DND-41 (cell line): Measurements from ENCODE around the gene FGFBP2.

Experiments
- ATAC-seq: fragments of 200-7000 bp; cut with Tn5 transposase; 3 replicates; pipeline ENCODE4 v1.9.1; 2021; ENCODE audit warnings: low read depth; ENCODE audit not compliant: insufficient read depth
- DNase-seq: peaks from one replicate; pipeline ENCODE4 v3.0.0-alpha.2; 2020
- H2AFZ ChIP-seq: 2 replicates; pipeline ENCODE4 v1.6.0; 2012; ENCODE audit warnings: low read depth, low read length
- H3K27ac ChIP-seq: 2 replicates; pipeline ENCODE4 v1.5.1; 2012; ENCODE audit warnings: low read length, inconsistent platforms
- H3K27me3 ChIP-seq: fragments of 200-600 bp; sonication (generic); 2 replicates; pipeline ENCODE4 v1.6.0; 2012; ENCODE audit warnings: low read length, mild to moderate bottlenecking, inconsistent platforms; ENCODE audit not compliant: insufficient read depth, poor library complexity
- H3K36me3 ChIP-seq: 2 replicates; pipeline ENCODE4 v1.5.1; 2012; ENCODE audit warnings: low read length, inconsistent platforms; ENCODE audit not compliant: insufficient read depth
- H3K4me1 ChIP-seq: 2 replicates; pipeline ENCODE4 v1.5.1; 2012; ENCODE audit warnings: mild to moderate bottlenecking, low read length; ENCODE audit not compliant: insufficient read depth
- H3K4me2 ChIP-seq: 2 replicates; pipeline ENCODE4 v1.6.0; 2012; ENCODE audit warnings: mild to moderate bottlenecking, moderate library complexity, low read length, inconsistent platforms; ENCODE audit not compliant: insufficient read depth
- H3K4me3 ChIP-seq, 2 experiments: fragments of 200-600 bp in 1 of 2; shearing (Covaris generic) in 1 of 2; 2 replicates each; pipeline ENCODE4 v1.5.1; 2012 to 2016; ENCODE audit warnings: inconsistent platforms in 2 of 2, low read length in 2 of 2, mild to moderate bottlenecking in 2 of 2, low read depth in 1 of 2, moderate library complexity in 1 of 2
- H3K79me2 ChIP-seq: 2 replicates; pipeline ENCODE4 v1.6.0; 2012; ENCODE audit warnings: low read length, inconsistent platforms; ENCODE audit not compliant: insufficient read depth
- H3K9ac ChIP-seq: 2 replicates; pipeline ENCODE4 v1.6.0; 2012; ENCODE audit warnings: low read depth, mild to moderate bottlenecking, inconsistent platforms, low read length, moderate library complexity
- H3K9me3 ChIP-seq: 2 replicates; pipeline ENCODE4 v1.5.1; 2012; ENCODE audit warnings: low read length, moderate library complexity, mild to moderate bottlenecking, inconsistent platforms; ENCODE audit not compliant: insufficient read depth, severe bottlenecking
- H4K20me1 ChIP-seq: 2 replicates; pipeline ENCODE4 v1.6.0; 2012; ENCODE audit warnings: low read length; ENCODE audit not compliant: insufficient read depth
- EZH2 ChIP-seq: IDR thresholded peaks from 3 replicates; pipeline ENCODE4 v1.6.1; 2012; ENCODE audit warnings: borderline replicate concordance, low read depth, mild to moderate bottlenecking, moderate library complexity, low read length, inconsistent platforms; ENCODE audit not compliant: severe bottlenecking
- TF ChIP-seq, protein P1 (sequence below): IDR thresholded peaks from 2 replicates; pipeline ENCODE4 v1.5.1; 2012; ENCODE audit warnings: borderline replicate concordance, low read length, moderate library complexity, mild to moderate bottlenecking; ENCODE audit not compliant: poor library complexity, severe bottlenecking; ENCODE audit errors: extremely low read depth

FGFBP2 gene

DNA sequence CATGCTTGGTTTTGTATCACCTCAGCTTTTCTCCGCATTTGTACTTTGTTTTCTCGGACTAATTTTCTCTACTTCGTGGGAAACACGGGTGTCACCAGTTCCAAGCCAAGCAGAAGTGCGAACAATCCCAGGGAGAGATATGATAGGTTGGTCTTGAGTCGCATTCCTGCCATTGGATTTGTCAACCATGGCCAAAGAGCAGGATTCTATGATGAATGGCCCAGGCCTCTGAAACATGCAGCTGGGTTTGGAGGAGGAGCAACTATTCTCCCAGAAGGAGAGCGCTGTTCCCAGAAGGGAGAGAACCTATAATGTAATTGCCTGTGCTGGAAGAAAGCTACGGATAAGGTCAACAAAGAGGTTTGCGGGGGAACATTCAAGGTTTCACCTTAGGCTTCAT is 14.1 kb downstream of the FGFBP2 start:
- H3K4me2 ChIP-seq, result no peak overlapping the region
- H4K20me1 ChIP-seq, result no peaks in the 10 kb centered on the region
- no peaks in the 10 kb centered on the region for H3K27me3 ChIP-seq
- no peak overlapping the region for H3K9ac ChIP-seq
- ATAC-seq (no peak), DNase-seq (no peak)
- no peaks in the 10 kb centered on the region for H3K79me2 ChIP-seq
- no peak overlapping the region for H3K27ac ChIP-seq
- H3K9me3 ChIP-seq, result no peaks in the 10 kb centered on the region
- H3K4me3 ChIP-seq, result no peak overlapping the region
- TF ChIP-seq EZH2, result no peak
- TF ChIP-seq, protein P1, sequence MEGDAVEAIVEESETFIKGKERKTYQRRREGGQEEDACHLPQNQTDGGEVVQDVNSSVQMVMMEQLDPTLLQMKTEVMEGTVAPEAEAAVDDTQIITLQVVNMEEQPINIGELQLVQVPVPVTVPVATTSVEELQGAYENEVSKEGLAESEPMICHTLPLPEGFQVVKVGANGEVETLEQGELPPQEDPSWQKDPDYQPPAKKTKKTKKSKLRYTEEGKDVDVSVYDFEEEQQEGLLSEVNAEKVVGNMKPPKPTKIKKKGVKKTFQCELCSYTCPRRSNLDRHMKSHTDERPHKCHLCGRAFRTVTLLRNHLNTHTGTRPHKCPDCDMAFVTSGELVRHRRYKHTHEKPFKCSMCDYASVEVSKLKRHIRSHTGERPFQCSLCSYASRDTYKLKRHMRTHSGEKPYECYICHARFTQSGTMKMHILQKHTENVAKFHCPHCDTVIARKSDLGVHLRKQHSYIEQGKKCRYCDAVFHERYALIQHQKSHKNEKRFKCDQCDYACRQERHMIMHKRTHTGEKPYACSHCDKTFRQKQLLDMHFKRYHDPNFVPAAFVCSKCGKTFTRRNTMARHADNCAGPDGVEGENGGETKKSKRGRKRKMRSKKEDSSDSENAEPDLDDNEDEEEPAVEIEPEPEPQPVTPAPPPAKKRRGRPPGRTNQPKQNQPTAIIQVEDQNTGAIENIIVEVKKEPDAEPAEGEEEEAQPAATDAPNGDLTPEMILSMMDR, result no peak
- H3K4me1 ChIP-seq, result no peaks in the 10 kb centered on the region
- H3K36me3 ChIP-seq, result no peaks in the 10 kb centered on the region
- H2AFZ ChIP-seq, result no peak overlapping the region

GRCh38 chr4:15947684-15948083 is 15.3 kb downstream of the FGFBP2 start:
- no peak overlapping the region for H3K9ac ChIP-seq
- H2AFZ ChIP-seq, result no peak overlapping the region
- H3K9me3 ChIP-seq, result no peaks in the 10 kb centered on the region
- H4K20me1 ChIP-seq, result no peaks in the 10 kb centered on the region
- no peaks in the 10 kb centered on the region for H3K27me3 ChIP-seq
- no peak overlapping the region for H3K27ac ChIP-seq
- TF ChIP-seq, protein P1, result no peak
- no peak for TF ChIP-seq EZH2
- no peak overlapping the region for H3K4me2 ChIP-seq
- no peak overlapping the region for H3K4me3 ChIP-seq
- no peaks in the 10 kb centered on the region for H3K36me3 ChIP-seq
- no peaks in the 10 kb centered on the region for H3K4me1 ChIP-seq
- no peak for ATAC-seq
- H3K79me2 ChIP-seq, result no peaks in the 10 kb centered on the region
- no peak for DNase-seq

DNA sequence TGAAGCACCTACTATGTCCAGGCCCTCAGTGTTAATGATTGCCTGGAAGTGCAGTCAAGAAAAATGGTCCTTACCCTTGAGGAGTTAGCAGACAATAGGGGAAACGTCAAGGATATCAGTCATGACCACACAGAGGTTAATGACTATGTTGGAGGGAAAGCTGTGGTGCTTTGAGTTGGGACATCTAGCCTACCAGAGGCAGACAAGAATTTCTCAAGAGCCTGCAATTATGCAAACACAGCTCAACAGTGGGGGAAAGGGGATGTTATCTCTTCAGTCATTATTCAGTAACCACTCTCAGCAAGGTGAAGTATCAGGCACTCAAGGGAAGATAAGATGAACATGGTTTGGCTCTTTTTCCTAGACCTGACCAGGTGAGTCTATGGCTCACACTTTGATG is 17.5 kb downstream of the FGFBP2 start:
- H3K79me2 ChIP-seq, result no peaks in the 10 kb centered on the region
- no peaks in the 10 kb centered on the region for H3K9me3 ChIP-seq
- no peak overlapping the region for H2AFZ ChIP-seq
- H3K4me3 ChIP-seq, result no peak overlapping the region
- no peak for ATAC-seq
- DNase-seq, result no peak
- no peaks in the 10 kb centered on the region for H3K4me1 ChIP-seq
- H3K27me3 ChIP-seq, result peaks cover 2% of the 10 kb centered on the region
- no peaks in the 10 kb centered on the region for H3K36me3 ChIP-seq
- H3K27ac ChIP-seq, result no peak overlapping the region
- no peak overlapping the region for H3K4me2 ChIP-seq
- H4K20me1 ChIP-seq, result no peaks in the 10 kb centered on the region
- no peak for TF ChIP-seq EZH2
- TF ChIP-seq, protein P1, result no peak
- no peak overlapping the region for H3K9ac ChIP-seq

- TF ChIP-seq, protein P1, result no peak
- TF ChIP-seq EZH2, result no peak
- H3K4me3 ChIP-seq, result no peak overlapping the region
- H3K36me3 ChIP-seq, result no peaks in the 10 kb centered on the region
- H3K79me2 ChIP-seq, result no peaks in the 10 kb centered on the region
- no peak overlapping the region for H3K4me2 ChIP-seq
- no peaks in the 10 kb centered on the region for H3K4me1 ChIP-seq
- no peaks in the 10 kb centered on the region for H4K20me1 ChIP-seq
- DNase-seq, result no peak
- no peak for ATAC-seq
- peaks cover 5% of the 10 kb centered on the region for H3K27me3 ChIP-seq
- H3K9me3 ChIP-seq, result no peaks in the 10 kb centered on the region
- H2AFZ ChIP-seq, result no peak overlapping the region
- H3K27ac ChIP-seq, result no peak overlapping the region
- no peak overlapping the region for H3K9ac ChIP-seq
These were observed 18.1 kb downstream of the FGFBP2 start for GRCh38 chr4:15944895-15945294.
